Astrocyte (in vitro differentiated cells and primary cell): ENCODE measurements around the gene SLC1A7.

Experiments used
- CTCF ChIP-seq: IDR thresholded peaks from 2 replicates; pipeline ENCODE4 v1.5.1; 2011; ENCODE audit warnings: low read depth, mild to moderate bottlenecking, inconsistent platforms, low read length, moderate library complexity; ENCODE audit not compliant: insufficient read depth
- EZH2 ChIP-seq: IDR thresholded peaks from 2 replicates; pipeline ENCODE4 v1.6.1; 2012; ENCODE audit warnings: mild to moderate bottlenecking, low read length, inconsistent platforms; ENCODE audit not compliant: insufficient read depth

- TF ChIP-seq EZH2 = no peak
- no peak for TF ChIP-seq CTCF
Observed at GRCh38 chr1:53075761-53076163, 66.7 kb downstream of the SLC1A7 start.
